22Rv1 (cell line): ENCODE data around the gene DCN.

Source experiments
- H3K27ac ChIP-seq: fragments of 450-650 bp; 2 replicates; pipeline ENCODE4 v1.5.1; 2017
- CTCF ChIP-seq: fragments of 450-650 bp; IDR thresholded peaks from 2 replicates; pipeline ENCODE4 v1.5.1; 2017; ENCODE audit warnings: mild to moderate bottlenecking
- ZFX ChIP-seq: fragments of 450-650 bp; IDR thresholded peaks from 2 replicates; pipeline ENCODE4 v1.6.1; 2017; ENCODE audit warnings: antibody characterized with exemption, borderline replicate concordance

Gene DCN

GRCh38 chr12:91126516-91126915 is 56.1 kb downstream of the DCN start:
- peak overlapping the region; percentile 48 for H3K27ac ChIP-seq
- TF ChIP-seq ZFX, result no peak
- TF ChIP-seq CTCF, result no peak

- no peak overlapping the region for H3K27ac ChIP-seq
- TF ChIP-seq CTCF (no peak), ZFX (no peak)
Measured at GRCh38 chr12:91123236-91123916, 59.2 kb downstream of the DCN start.

GRCh38 chr12:91120781-91121180 is 61.8 kb downstream of the DCN start:
- no peak for TF ChIP-seq ZFX
- TF ChIP-seq CTCF, result no peak
- no peak overlapping the region for H3K27ac ChIP-seq

- no peak for TF ChIP-seq CTCF
- TF ChIP-seq ZFX, result no peak
- H3K27ac ChIP-seq, result no peak overlapping the region
Measured at GRCh38 chr12:91119089-91119488, 63.5 kb downstream of the DCN start.

GRCh38 chr12:91113621-91114020 is 69.0 kb downstream of the DCN start:
- no peak overlapping the region for H3K27ac ChIP-seq
- no peak for TF ChIP-seq ZFX
- no peak for TF ChIP-seq CTCF

GRCh38 chr12:91111366-91112325 is 71.0 kb downstream of the DCN start, which contains the start of gene LUM:
Gene LUM (minus strand): TSS chr12:91111494. CDS start chr12:91108979, 2,515 bp downstream.
- H3K27ac ChIP-seq, result no peak within 1 kb of the TSS
- no peak for TF ChIP-seq ZFX
- TF ChIP-seq CTCF, result no peak

GRCh38 chr12:91110311-91110924 is 72.2 kb downstream of the DCN start:
- TF ChIP-seq ZFX (no peak), CTCF (no peak)
- H3K27ac ChIP-seq, result no peak overlapping the region
